ENCODE measurements around the gene CD44.

DNA sequence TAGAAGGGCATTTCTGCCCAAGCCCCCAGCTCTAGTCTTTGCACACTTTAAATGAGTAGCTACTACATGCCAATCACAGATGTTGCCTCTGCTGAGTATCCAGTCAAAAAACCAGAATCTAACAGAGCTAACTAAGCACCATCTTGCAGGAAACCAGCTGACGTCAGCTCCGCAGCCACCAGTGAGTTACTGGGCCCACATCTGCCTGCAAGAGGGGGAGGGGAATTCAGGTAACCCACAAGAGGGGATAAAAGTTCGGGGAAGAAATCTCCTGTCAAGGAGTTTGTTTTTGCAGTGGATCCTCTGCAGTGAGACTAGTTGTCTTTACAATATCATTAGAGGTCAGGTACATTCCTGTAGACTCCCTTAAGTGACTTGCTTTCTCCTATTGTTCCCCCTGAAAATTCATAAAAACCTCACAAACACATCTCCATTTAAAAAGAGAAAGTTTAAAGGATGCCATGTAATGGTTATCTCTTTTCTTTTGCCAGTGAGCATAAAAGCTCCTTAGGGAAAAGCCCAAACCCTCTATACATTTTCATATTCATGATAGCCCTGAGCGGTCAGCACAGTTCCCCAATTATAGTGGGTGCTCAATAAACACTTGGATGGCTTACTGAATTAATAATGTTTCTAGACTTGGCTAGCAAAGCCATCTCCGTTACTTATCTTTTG, 9.3 kb downstream of the CD44 start:
- TF ChIP-seq CTCF (IDR thresholded peaks at IDR 0.05) (no peak), MAX (IDR thresholded peaks at IDR 0.05; ENCODE audit: low read depth) (no peak), YY1 (IDR thresholded peaks at IDR 0.05; ENCODE audit: low read depth) (no peak), CHD2 (IDR thresholded peaks at IDR 0.05; ENCODE audit: low read length, partially characterized antibody) (no peak), POLR2AphosphoS5 (IDR thresholded peaks at IDR 0.05; ENCODE audit: low read depth, low read length) (no peak), EZH2phosphoT487 (IDR thresholded peaks at IDR 0.05; ENCODE audit: borderline replicate concordance, low read depth) (no peak)
- TF ChIP-seq, protein P1, sequence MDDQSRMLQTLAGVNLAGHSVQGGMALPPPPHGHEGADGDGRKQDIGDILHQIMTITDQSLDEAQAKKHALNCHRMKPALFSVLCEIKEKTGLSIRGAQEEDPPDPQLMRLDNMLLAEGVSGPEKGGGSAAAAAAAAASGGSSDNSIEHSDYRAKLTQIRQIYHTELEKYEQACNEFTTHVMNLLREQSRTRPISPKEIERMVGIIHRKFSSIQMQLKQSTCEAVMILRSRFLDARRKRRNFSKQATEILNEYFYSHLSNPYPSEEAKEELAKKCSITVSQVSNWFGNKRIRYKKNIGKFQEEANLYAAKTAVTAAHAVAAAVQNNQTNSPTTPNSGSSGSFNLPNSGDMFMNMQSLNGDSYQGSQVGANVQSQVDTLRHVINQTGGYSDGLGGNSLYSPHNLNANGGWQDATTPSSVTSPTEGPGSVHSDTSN (IDR thresholded peaks at IDR 0.05): no peak
- TF ChIP-seq, protein P2, sequence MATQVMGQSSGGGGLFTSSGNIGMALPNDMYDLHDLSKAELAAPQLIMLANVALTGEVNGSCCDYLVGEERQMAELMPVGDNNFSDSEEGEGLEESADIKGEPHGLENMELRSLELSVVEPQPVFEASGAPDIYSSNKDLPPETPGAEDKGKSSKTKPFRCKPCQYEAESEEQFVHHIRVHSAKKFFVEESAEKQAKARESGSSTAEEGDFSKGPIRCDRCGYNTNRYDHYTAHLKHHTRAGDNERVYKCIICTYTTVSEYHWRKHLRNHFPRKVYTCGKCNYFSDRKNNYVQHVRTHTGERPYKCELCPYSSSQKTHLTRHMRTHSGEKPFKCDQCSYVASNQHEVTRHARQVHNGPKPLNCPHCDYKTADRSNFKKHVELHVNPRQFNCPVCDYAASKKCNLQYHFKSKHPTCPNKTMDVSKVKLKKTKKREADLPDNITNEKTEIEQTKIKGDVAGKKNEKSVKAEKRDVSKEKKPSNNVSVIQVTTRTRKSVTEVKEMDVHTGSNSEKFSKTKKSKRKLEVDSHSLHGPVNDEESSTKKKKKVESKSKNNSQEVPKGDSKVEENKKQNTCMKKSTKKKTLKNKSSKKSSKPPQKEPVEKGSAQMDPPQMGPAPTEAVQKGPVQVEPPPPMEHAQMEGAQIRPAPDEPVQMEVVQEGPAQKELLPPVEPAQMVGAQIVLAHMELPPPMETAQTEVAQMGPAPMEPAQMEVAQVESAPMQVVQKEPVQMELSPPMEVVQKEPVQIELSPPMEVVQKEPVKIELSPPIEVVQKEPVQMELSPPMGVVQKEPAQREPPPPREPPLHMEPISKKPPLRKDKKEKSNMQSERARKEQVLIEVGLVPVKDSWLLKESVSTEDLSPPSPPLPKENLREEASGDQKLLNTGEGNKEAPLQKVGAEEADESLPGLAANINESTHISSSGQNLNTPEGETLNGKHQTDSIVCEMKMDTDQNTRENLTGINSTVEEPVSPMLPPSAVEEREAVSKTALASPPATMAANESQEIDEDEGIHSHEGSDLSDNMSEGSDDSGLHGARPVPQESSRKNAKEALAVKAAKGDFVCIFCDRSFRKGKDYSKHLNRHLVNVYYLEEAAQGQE (IDR thresholded peaks at IDR 0.05; ENCODE audit: low read depth, low read length): no peak
